ENCODE results near the gene APELA. TPM values are rescaled to one million over a fixed set of nuclear protein-coding genes. Genes with fewer than 3 reads are reported as not detected.
"Not testable (repeated sequence)": the region's sequence is repeated elsewhere in the genome, so short reads cannot be mapped to it uniquely, and the experiment has no call there.

APELA gene
- total RNA-seq, 1 experiment from 2014 or later: not detected

DNA sequence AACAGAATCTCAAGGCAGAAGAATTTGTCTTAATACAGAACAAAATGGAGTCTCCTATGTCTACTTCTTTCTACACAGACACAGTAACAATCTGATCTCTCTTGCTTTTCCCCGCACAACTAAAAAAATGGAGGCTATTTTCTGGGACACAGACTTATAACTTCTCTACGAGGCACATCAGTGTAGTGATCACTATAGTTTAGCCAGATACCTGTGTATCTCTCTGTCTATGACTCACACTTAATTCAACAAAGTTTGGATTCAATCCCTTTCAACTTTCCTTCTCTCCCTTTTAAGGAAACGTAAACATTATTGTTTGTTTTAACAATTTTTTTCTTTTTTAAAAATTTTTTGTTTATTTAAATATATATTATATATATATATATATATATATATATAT is 29.4 kb downstream of the APELA start:
- in situ Hi-C loops (cut with HindIII; ENCODE audit: low pct_unique_long_range_greater_than_20kb, low sequenced_read_pairs): no loop called here
- no peak for DNase-seq (ENCODE audit: low read depth)

DNA sequence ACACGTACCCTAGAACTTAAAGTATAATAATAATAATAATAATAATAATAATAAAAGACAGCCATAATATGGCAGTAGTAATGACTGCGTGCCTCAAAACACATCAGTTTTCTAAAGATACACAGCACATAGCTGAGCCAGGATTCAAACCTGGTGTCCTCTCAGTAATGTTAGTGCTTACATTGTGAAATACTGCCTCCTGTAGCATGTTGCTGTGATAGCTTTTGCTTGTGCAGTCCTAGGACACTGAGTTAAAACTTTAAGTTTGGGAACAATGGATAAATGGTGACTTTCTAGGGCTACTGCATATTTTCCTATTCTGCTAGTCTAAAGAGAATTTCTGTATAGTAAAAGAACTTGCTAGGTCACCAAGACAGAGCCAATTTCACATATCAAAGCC is 36.5 kb downstream of the APELA start:
- in situ Hi-C loops (cut with HindIII; ENCODE audit: low pct_unique_long_range_greater_than_20kb, low sequenced_read_pairs): not testable (repeated sequence)

DNA sequence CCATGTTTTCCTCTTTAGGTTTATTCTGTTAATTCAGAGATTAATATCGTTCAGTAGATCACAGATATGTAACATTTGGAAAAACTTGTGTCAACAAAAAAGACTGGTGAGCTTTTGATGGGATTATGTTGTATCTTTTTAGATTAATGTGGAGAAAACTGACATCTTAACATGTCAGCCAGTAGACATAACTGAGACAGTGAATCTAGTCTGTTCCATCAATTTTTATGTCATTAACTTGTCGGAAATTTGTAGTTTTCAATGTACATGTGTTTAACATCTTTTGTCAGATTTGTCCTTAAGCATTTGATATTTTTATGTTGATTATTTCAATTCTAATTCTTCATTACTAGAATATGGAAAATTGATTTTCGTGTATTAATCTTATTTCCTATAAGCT is 42.0 kb downstream of the APELA start:
- in situ Hi-C loops (cut with HindIII; ENCODE audit: low pct_unique_long_range_greater_than_20kb, low sequenced_read_pairs): no loop called here
- DNase-seq (ENCODE audit: low read depth): no peak

More for the DNA sequence above, 36.5 kb downstream of the APELA start:
- DNase-seq (ENCODE audit: low read depth): not testable (repeated sequence)

DNA sequence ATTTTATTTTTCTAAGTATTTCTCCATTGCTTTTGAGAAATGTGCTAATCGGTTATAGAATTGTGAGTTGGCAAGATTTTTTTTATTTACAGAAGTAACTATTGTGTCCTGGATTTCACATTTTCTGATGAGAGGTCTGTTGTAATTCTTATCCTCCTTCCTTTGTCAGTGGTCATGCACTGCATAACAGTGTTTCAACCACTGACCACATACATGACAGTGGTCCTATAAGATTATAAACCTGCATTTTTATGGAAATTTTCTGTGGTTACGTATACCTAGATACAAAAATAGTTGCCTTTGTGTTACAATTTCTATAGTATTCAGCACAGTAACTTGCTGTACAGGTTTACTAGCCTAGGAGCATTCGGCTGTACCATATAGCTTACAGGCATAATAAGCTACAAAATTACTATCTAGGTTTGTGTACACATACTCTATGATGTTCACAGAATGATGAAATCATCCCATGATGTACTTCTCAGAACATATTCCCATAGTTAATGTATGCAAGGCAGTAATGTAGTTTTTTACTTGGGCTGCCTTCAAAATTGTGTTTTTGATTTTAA is 47.8 kb downstream of the APELA start:
- in situ Hi-C loops (cut with HindIII; ENCODE audit: low pct_unique_long_range_greater_than_20kb, low sequenced_read_pairs): no loop called here
- DNase-seq (ENCODE audit: low read depth): no peak

DNA sequence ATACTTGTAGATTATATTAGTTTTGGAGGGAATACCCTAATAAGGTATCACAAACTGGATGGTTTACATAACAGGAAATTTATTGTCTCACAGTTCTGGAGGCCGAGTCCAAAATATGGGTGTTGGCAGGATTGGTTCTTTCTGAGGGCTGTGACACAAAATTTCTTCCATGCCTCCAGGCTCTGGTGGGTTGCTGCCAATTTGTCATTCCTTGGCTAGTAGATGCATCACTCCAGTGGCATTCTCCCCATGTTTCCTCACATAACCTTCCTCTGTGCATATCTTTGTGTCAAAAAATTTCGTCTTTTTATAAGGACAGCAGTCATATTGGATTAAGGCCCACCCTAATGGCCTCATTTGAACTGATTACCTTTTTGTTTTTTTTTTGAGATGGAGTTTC is 49.3 kb downstream of the APELA start:
- in situ Hi-C loops (cut with HindIII; ENCODE audit: low pct_unique_long_range_greater_than_20kb, low sequenced_read_pairs): no loop called here

DNA sequence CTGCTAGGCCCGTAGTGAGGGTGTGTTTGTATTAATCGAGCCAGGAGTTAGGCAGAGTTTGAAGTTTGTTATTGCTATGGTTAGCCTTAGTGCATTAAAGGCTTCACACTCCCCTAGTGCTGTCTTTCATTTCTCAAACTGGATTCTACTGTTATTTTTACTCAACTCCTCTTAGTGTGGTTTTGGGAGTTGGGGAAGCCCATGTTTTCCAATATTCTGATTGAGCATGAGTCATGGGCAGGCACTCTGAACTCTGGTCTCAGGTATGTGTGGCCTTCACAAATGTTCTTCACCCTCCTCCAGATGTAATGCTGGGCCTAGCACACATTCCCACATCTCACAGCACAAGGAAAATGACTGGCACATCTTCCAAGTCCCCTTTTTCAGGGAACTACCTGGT is 50.1 kb downstream of the APELA start:
- DNase-seq (ENCODE audit: low read depth); in situ Hi-C loops (cut with HindIII; ENCODE audit: low pct_unique_long_range_greater_than_20kb, low sequenced_read_pairs): not testable (repeated sequence)

More for the DNA sequence above, 49.3 kb downstream of the APELA start:
- no peak for DNase-seq (ENCODE audit: low read depth)

DNA sequence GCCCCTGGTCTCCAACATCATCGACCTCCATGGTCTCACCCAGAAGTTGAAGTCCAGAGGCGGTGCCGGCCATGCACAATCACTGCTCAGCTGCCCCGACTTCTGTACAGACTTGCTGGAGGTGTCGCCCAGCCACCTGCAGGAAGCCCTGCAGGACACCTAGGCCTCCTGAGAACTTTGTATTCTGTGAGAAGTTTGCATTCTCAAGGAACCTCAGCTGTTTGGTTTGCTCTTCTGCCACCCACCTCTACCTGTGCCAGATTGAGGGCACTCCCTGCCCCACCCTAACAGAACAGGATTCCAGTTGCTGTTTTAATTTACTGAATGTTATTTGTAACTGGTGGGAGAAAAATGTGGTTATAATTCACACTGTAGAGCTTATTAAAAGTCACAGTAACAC is 53.7 kb downstream of the APELA start:
- in situ Hi-C loops (cut with HindIII; ENCODE audit: low pct_unique_long_range_greater_than_20kb, low sequenced_read_pairs): no loop called here
- no peak for DNase-seq (ENCODE audit: low read depth)

DNA sequence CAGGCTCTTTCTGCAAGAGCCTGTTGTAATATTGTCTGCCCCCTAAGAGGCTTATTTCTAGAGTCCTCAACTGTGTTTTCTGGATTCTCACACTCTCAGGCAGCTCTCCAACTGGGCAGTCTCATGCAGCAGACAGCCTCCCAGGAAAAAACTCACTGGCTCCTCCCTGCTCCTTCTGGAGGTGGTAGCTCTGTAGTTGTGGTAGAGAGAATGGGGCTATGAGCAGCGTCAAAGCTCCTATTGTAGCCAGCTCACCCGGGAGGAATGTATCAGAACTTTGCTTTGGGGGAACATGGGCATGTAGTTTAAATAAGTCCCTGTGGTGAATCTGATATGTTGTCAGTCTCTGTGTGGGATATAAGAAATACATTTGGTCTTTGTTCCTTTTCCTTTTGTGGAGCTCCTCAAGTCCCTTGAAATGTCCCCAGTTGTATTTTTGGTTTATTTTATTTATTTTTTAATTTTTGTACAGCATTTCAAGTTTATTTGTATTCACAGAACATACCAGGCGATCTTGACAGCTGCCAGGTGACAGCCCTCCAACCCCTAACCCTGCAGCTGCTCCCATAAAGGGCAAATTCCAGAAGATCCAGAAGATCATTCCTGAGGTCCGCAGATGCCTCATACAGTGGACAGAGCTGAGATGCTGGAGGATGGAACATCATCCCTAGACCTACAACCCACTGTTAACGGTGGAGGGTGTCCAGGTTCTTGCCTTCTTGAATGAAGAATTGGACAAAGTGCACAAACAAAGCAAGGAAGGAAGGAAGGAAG is 54.8 kb downstream of the APELA start:
- in situ Hi-C loops (cut with HindIII; ENCODE audit: low pct_unique_long_range_greater_than_20kb, low sequenced_read_pairs): no loop called here
- no peak for DNase-seq (ENCODE audit: low read depth)

DNA sequence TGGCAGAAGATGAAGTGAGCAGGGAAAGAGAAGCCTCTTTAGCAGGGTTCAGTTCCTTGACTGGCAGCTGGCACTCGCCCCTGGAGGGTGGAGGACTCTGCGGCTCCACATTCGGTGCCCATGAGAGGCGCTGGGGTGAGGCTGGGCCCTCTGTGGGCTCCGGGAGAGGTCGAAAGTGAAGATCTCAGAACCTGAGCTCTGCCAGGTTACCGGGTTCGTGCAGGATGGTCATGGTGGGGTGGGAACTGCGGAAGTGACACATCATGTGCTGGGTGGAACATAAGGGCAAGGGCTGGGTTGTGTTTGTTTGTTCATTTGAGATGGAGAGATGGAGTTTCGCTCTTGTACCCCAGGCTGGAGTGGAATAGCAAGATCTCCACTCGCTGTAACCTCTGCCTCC is 56.3 kb downstream of the APELA start:
- in situ Hi-C loops (cut with HindIII; ENCODE audit: low pct_unique_long_range_greater_than_20kb, low sequenced_read_pairs): no loop called here
- no peak for DNase-seq (ENCODE audit: low read depth)

DNA sequence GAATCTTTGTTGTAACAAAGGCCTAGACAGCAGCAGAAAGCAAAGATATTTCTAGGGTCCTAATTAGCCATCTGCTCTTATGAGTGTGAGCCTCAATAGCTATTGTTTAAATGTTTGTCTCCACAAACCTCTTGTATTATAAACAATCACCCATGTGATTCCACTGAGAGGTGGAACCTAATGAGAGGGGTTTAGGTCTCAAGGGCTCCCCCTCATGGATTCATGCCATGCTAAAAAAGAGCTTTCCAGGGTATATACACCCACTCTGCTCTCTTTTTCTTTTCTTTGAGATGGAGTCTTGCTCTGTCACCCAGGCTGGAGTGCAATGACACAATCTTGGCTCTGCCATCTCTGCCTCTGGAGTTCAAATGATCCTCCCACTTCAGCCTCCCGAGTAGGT is 58.4 kb downstream of the APELA start:
- DNase-seq (ENCODE audit: low read depth): peak; percentile 5
- in situ Hi-C loops (cut with HindIII; ENCODE audit: low pct_unique_long_range_greater_than_20kb, low sequenced_read_pairs): no loop called here

DNA sequence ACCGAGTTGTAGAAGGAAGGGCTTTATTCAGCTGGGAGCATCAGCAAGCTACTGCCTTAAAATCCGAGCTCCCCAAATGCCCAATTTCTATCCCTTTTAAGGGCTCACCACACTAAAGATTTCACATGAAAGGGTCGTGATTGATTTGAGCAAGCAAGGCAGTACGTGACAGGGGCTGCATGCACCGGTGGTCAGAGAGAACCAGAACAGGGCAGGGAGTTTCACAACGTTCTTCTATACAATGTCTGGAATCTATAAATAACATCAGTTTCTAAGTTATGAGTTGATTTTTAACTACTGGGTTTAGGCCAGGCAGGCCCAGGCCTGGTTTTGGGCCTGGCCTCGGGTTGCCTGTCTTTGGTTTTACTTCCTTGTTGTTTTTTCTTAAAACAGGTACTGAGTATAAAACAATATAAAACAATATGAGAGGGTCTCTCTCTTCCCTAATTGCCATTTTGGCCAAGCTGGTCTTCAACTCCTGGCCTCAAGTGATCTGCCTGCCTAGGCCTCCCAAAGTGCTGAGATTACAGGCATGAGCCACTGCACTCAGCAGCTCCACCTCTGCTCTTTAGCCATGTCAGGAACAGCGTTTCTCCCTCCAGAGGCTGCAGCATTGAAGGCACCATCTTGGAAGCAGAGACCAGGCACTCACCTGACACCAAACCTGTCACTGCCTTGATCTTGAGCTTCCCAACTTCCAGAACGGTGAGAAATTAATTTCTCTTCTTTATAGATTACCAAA is 59.1 kb downstream of the APELA start:
- DNase-seq (ENCODE audit: low read depth); in situ Hi-C loops (cut with HindIII; ENCODE audit: low pct_unique_long_range_greater_than_20kb, low sequenced_read_pairs): not testable (repeated sequence)

DNA sequence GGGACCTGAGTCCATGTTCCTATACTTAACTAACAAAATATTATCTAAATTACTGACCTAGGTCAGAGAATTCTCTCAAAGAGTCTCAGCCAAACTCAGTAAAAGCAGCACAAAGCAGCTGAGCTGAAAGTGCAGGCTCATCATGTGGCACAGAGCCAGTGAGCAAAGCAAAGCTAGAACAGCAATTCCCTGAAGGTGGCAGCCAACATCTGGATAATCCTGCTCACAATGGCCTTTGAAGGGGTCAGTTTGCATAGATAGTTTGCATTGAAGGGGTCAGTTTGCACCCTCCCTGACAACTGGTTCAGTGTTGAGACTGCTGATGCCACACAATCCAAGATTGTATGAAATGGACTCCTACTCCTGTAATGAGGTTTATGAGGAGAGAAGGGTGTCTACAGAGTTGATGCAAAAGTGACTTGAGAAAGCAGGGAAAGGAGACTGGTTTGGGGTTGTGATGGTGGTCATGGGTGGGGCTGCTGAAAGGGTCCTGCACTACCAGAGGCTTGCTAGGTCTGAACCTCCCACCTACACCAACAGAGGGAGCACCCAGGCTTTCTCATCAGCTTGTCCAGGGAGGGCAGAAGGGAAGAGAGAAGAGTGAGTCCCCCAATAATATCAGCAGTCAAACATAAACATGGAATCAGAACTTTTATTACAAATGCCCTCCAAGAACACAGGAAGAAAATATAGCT is 60.7 kb downstream of the APELA start:
- no peak for DNase-seq (ENCODE audit: low read depth)

DNA sequence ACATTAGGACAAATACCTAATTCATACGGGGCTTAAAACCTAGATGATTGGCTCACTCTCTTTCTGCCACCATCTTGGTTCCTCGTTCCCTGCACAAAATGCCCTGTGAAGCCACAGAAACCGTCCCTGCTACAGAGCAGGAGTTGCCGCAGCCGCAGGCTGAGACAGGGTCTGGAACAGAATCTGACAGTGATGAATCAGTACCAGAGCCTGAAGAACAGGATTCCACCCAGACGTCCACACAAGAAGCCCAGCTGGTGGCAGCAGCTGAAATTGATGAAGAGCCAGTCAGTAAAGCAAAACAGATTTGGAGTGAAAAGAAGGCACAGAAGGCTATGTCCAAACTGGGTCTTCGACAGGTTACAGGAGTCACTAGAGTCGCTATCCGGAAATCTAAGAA is 66.2 kb downstream of the APELA start:
- in situ Hi-C loops (cut with HindIII; ENCODE audit: low pct_unique_long_range_greater_than_20kb, low sequenced_read_pairs): no loop called here
- no peak for DNase-seq (ENCODE audit: low read depth)

More for the DNA sequence above, 60.7 kb downstream of the APELA start:
- in situ Hi-C loops (cut with HindIII; ENCODE audit: low pct_unique_long_range_greater_than_20kb, low sequenced_read_pairs): no loop called here

DNA sequence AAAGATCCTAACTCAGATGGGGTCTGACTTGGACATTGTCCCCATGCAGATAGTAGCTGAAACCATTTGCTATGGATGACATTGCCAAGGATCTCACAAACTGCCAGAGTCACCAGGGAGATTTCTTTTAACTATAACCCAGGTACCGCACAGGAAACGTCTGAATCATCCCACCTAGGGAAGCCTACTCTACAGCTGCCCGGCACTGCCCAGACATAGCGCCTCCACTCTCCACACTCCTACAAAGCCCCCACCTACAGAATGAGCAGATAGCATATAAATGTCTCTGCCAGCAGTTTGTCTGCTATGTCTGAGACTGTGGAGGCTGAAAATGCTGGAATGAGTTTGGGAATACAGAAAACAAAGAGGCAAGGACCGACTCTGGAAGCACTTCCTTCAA is 68.2 kb downstream of the APELA start:
- in situ Hi-C loops (cut with HindIII; ENCODE audit: low pct_unique_long_range_greater_than_20kb, low sequenced_read_pairs): no loop called here
- DNase-seq (ENCODE audit: low read depth): no peak

DNA sequence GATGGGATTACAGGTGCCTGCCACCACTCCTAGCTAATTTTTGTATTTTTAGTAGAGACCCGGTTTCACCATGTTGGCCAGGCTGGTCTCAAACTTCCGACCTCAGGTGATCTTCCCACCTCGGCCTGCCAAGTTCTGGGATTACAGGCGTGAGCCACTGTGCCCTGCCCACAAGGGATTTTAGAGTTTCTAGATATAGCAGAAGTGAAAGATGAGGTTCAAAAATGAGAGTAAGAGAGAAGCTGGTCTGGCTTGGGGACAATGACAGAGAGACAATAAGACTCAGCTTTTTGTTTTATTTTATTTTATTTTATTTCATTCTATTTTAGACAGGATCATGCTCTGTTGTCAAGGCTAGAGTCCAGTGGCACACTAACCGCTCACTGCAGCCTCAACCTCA is 69.8 kb downstream of the APELA start:
- in situ Hi-C loops (cut with HindIII; ENCODE audit: low pct_unique_long_range_greater_than_20kb, low sequenced_read_pairs): no loop called here
- no peak for DNase-seq (ENCODE audit: low read depth)
